HG03064 (cell line): ENCODE data around the gene AMH.
"Not testable (repeated sequence)": the region's sequence is repeated elsewhere in the genome, so short reads cannot be mapped to it uniquely, and the experiment has no call there.

Source experiments
- ATAC-seq: cut with Tn5 transposase; IDR thresholded peaks from one replicate; pipeline ENCODE4 v1.9.1; 2021; ENCODE audit warnings: low read depth; ENCODE audit not compliant: unreplicated experiment

AMH gene

GRCh38 chr19:2249010-2249866 lies at the start of gene AMH:
TSS of gene AMH (plus strand) at chr19:2249323. CDS start at chr19:2249333, 10 bp downstream.
- ATAC-seq, result no peak

- no peak for ATAC-seq
Observed at GRCh38 chr19:2199861-2200623, 49.1 kb upstream of the AMH start.

- ATAC-seq, result not testable (repeated sequence)
Observed at GRCh38 chr19:2200624-2201294, 48.4 kb upstream of the AMH start.

- no peak for ATAC-seq
Observed at GRCh38 chr19:2201473-2202148, 47.5 kb upstream of the AMH start.

GRCh38 chr19:2202366-2202765 lies 46.8 kb upstream of the AMH start:
- ATAC-seq, result no peak

GRCh38 chr19:2207008-2207407 lies 42.1 kb upstream of the AMH start:
- no peak for ATAC-seq

- ATAC-seq, result no peak
Observed at GRCh38 chr19:2207991-2208860, 40.9 kb upstream of the AMH start.

- no peak for ATAC-seq
Observed at GRCh38 chr19:2208975-2209374, 40.1 kb upstream of the AMH start.

- ATAC-seq, result no peak
Observed at GRCh38 chr19:2209408-2209807, 39.7 kb upstream of the AMH start.

- no peak for ATAC-seq
Observed at GRCh38 chr19:2210206-2210605, 38.9 kb upstream of the AMH start.

- no peak for ATAC-seq
Observed at GRCh38 chr19:2210987-2211740, 38.0 kb upstream of the AMH start.

- ATAC-seq, result no peak
Observed at GRCh38 chr19:2212861-2213711, 36.0 kb upstream of the AMH start.

GRCh38 chr19:2213799-2214198 lies 35.3 kb upstream of the AMH start:
- no peak for ATAC-seq

GRCh38 chr19:2214251-2214650 lies 34.9 kb upstream of the AMH start:
- ATAC-seq, result no peak

GRCh38 chr19:2215281-2215751 lies 33.8 kb upstream of the AMH start:
- no peak for ATAC-seq

GRCh38 chr19:2216361-2217225 lies 32.5 kb upstream of the AMH start:
- no peak for ATAC-seq

GRCh38 chr19:2217591-2217990 lies 31.5 kb upstream of the AMH start:
- no peak for ATAC-seq
